HG03108 (cell line): ENCODE measurements around the gene JUP.

Source experiments
- ATAC-seq: cut with Tn5 transposase; IDR thresholded peaks from one replicate; pipeline ENCODE4 v1.9.1; 2021; ENCODE audit warnings: moderate library complexity; ENCODE audit not compliant: unreplicated experiment

Gene JUP

GRCh38 chr17:41810659-41811548 is 24.4 kb upstream of the JUP start:
- peak; percentile 8 for ATAC-seq

DNA sequence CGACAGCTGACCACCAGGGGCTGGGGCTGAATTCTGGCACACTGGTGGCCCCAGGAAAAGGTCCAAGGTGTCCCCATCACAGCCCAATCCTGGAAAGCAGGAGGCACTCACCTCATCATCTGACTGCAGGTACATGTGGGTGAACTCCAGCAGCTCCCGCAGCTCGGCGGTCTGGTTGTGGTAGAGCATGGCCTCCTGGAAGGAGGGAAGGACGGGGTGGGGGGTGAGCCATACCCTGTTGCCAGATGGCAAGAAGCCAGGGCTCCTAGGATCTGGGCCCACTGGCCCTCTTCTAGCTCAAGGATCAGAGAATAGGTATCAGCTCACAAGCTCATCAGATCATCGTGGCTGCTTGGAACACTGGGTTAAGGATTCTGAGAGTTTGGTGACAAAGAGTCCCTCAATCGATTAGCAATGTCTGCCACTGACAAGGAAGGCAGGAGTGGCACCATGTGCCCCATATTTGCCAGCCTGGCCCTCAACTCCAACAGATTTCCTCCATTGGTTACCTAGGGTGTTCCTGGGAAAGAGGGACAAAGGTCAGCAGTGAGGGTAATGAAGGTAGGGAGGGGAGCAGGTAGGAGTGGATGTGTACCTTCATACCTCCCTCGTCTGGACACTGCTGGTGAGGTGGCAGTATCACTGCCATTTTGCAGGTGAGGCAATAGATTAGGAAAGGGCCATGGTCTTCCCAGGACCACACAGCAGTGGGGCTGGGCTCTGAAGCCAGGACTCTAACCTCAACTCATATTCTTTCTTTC is 20.4 kb upstream of the JUP start:
- no peak for ATAC-seq

GRCh38 chr17:41803049-41804020 is 16.8 kb upstream of the JUP start:
- ATAC-seq: no peak

DNA sequence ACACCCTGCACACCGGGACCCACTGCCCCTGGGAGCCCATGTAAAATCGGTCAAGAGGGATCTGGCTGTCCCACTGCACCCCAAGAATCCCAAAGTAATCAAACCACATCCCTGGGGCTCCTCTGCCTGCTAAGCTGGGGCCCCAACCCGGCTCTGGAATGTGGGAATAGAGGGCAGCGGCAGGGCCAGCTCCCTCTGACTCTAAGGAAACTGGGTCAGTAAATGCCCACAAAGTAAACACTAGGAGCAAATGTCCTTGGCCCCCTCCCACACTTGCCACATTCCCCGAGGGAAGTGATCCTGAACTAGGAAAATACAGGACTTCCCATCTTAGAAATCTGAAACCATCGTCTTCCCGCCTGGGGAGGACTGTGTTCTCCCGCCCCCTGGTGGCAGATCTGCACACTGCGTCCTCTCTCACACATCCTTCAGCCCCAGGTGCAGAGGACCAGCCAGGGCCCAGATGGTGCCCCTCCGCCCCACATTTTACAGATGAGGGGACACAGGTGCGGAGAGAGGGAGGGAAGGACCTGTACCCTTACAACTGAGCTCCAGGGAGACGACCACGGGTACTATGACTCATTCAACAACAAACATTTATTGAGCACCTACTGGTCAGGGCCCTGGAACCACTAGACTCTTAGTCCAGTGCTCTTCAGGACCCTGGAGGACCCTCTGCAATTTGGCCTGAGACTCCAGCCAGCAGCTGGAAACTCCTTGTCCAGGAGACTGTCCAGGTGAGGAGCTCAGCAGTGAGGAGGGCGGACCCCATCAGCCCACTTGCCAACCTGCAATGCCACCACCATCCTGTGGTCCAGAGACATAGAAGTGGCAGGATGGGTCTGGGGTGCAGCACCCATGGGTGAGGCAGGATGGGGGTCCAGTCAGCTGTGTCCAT is 15.1 kb upstream of the JUP start:
- no peak for ATAC-seq

DNA sequence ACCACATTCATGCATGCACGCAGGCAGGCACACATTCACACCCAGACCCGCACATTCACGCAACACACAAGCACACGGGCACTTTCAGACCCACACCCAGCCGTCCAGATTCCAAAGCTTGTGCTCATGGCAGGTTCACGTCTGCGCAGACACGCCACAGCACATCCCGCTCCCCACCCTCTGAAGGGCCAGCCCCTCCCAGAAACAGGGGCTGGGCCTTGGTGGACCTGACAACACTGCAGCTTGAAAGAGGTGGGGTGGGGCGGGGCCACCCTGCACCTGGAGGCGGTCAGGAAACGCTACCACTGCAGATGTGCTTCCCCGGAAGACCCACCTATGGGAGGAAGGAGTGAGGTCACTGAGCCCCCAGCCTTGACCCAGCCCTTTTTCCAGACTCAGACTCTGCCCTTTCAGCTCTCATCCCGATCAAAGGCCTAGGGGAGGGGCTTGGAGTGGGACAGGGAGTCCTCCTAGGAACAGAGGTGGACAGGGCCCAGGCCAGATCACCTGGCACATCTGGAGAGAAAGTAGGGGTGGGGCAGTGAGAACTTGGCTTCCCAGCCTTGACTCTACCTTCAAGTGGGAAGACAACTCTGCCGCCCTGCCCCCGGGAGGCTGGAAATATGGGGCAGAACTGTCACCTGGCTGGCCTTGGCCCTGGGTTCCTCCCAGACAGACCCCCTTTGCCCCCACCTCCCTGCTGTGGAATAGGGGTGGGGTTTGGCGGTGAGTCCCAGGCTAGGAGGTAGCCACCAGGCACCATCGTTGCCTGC is 14.3 kb upstream of the JUP start:
- ATAC-seq: no peak

DNA sequence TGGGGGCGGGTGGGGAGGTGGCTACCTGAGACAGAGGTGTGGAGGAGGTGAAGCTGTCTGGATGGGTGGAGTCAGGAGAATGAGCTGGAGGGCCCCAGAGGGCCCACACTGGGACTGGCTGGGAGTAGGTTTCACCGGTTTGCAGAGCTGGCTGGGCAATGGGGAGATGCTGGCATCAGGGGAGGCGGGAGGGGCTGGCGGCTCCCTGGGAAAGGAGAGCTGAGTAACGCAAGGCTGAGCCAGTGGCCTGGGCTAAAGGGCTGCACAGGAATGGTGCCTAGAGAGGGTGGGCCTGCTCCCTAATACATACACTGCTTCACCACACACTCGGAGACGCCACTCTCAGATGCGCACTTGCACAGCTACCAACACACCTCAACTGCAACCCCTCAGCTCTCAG is 12.9 kb upstream of the JUP start:
- ATAC-seq: no peak

GRCh38 chr17:41797377-41797776 is 10.9 kb upstream of the JUP start:
- ATAC-seq: no peak

DNA sequence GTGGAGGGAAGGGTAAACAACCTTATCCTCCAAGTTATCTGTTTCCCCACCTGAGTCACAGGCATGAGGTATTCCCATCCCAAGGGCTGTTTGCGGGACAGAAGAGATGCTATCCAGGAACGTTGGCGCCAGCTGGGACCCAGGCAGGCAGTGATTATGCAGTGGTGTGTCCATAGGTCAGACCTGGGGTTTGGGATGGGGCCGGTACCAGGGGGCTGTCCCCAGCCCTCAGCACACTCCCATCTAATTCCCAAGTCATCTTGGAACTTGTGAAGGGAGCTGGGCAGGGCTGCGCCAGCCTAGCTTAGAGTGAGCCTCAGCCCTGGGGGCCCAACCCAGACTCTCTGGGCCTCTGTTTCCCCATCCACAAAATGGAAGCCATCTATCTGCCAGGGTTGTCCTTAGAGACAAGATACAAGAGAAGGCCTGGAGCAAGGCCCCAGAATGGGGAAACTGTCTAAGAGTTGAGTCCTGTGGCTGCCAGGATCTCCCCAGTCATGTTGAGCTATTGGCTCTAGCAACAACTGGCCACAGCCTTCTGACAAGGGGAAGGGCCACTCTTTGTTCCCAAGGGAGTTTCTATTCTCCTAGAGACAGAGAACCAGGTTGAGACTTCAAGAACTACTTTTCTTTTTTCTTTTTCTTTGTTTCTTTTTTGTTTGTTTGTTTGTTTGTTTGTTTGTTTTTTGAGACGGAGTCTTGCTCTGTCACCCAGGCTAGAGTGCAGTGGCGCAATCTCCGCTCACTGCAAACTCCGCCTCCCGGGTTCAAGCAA is 9.8 kb upstream of the JUP start:
- ATAC-seq: no peak

DNA sequence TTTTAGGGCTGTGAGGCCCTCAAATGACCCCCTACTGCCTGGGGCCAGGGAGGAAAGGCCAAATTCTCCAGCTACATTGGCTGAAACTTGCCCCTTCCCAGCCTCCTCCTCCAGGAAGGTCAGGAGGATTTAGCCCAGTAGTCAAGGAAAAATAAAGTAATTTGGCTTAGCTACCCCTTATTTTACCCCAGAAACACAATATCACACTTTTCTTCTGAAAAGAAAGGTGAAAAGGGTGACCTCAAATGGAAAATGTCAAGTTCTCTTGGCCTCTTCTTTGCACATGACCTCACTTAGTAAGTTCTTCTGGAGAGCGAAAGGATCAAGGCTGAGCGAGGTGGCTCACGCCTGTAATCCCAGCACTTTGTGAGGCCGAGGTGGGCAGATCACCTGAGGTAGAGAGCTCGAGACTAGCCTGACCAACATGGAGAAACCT is 8.0 kb upstream of the JUP start:
- no peak for ATAC-seq

GRCh38 chr17:41793784-41794539 is 7.5 kb upstream of the JUP start:
- ATAC-seq: no peak

DNA sequence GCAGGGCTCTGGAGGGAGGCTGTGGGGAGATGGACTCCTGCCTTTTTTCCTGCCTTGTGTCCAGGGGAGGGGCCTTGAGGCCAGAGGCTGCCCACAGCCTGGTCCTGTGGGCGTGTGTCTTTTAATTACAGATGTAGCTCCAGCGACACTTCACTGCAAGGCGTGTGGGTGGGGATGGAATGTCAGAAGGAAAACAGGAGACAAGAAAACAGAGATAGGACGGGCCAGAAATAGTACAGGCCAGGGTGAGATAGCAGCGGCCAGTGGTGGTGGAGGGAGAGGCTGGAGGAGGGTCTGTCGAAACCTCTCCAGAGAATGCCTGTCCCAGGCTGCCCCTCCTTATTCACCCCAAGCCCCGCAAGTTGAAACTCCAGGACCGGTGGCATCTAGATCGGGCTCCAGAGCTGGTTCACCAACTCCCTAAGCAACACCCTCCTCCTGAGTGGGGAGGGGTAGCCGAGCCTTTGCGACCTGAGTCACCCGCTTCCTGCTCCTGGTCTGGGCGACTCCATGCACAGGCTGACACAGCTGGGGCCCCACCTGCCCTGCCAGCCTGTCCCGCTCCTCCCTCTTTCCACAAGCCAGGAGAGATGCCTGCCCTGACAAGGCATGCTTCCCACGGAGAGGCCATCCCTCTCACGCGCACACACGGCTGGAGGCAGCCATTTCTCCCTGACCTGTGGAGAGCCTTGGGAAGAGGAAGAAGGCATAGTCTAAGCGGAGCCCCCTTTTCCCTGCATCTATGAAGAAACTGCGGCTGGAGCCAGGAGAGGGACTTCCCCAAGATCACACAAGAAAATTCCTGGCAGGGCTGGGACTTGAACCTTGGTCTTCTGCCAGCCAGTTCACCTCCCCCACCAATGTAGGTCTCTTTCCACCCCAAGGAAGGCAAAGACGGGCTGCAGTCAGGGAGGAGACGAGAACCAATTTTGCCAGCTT is 6.6 kb upstream of the JUP start:
- no peak for ATAC-seq

GRCh38 chr17:41787021-41787418 is 509 bp upstream of the JUP start:
- no peak for ATAC-seq

DNA sequence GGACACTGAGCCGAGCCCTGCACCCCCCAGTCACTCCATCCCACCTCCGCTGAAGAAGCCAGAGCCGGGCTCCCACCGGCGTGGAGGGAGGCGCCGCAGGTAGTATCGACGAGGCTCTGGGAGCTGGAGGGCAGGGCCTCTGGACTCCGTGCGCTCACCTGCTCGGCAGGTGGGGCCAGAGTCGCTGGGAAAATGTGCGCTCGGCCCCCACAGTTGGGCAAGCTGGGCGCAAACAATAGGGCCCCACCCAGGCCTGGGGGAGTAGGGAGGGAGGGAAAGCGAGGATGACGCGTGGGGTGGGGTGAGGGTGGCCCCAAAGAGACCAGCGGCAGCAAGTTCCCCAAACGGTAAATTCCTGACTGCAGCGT is 668 bp downstream of the JUP start:
- ATAC-seq: no peak

DNA sequence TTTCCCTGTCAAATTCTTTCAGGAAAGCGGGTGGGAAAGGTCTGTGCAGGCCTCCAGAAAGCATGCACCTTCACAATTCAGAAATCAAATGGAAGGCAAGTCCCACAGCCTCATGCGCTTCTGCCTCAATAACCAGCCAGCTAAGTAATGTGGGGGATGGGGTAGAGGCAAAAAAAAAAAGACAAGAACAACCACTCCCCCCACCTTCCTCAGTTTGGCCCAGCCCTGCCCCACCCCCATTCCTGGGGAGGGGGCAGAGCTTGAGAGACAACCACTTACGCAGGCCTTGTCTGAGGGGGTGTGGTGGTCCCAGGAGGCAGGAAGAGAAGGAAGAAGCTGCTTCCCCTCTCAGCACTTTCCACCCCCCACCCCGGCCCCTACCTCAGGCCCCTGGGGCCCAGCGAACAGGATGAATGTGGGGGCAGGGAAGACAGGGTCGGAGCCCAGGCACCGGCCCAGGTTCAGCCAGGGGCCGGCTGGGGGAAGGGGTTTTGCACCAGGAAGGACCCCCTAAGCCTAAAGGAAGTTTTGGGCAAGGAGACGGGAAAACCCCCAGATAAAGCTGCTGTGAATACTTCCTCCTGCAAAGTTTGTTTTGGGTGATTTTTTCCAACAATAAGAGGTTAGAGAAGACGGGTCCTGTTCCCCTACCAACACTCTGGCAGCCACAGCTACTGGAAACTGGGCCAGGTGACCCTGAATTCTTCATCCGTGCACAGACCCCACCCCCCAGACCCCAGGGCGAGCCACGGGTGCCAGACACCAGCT is 1.2 kb downstream of the JUP start:
- ATAC-seq: no peak

- no peak for ATAC-seq
These were observed 2.2 kb downstream of the JUP start for GRCh38 chr17:41784207-41784744.

DNA sequence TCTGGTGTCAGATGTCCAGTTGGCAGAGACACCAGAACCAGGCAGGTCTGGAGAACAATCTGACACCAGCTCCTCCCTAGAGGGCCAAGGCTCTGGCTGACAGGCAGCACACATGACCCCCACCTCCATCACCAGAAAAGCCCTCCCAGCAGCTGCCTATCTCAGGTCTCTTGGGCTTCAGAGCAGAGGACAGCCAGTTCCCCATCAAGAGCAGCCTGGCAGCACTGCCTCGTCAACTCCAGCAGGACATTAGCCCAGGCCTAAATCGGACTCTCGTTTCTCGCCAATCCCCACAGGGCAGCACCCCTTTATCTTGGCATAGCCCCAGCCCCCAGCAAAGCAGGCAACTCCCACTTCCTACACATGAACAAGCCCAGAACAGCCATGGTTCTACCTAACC is 4.4 kb downstream of the JUP start:
- no peak for ATAC-seq
